Esophagus muscularis mucosa (tissue), 4 donors: ENCODE data around the gene KCNQ1. TPM values are rescaled to one million over a fixed set of nuclear protein-coding genes. Genes with fewer than 3 reads are reported as not detected.

Source experiments
- DNase-seq: peaks from one replicate; pipeline ENCODE4 v3.0.0-alpha.2; 2017; ENCODE audit errors: extremely low spot score
- H3K27ac ChIP-seq, 4 donors: fragments of 200-600 bp; sonication (generic); replicated peaks in 1 of 4; 1 replicate in 3 of 4; 2 replicates in 1 of 4; pipeline ENCODE4 v1.5.1; 2016 to 2019; ENCODE audit warnings: mild to moderate bottlenecking in 1 of 4
- H3K27me3 ChIP-seq, 4 donors: fragments of 200-600 bp; sonication (generic); one replicate each; pipeline versions ENCODE4 v1.5.1 to v1.6.0; 2016 to 2019
- H3K36me3 ChIP-seq, 4 donors: fragments of 200-600 bp; sonication (generic); one replicate each; pipeline ENCODE4 v1.5.1; 2016 to 2019
- H3K4me1 ChIP-seq, 4 donors: fragments of 200-600 bp; sonication (generic); one replicate each; pipeline ENCODE4 v1.5.1; 2016 to 2019
- H3K4me3 ChIP-seq, 4 donors: fragments of 200-600 bp; sonication (generic); 1 replicate in 2 of 4; 2 replicates in 2 of 4; pipeline ENCODE4 v1.5.1; 2016 to 2019; ENCODE audit warnings: mild to moderate bottlenecking in 4 of 4, moderate library complexity in 1 of 4
- H3K9me3 ChIP-seq, 4 donors: fragments of 200-600 bp; sonication (generic); 1 replicate in 3 of 4; 2 replicates in 1 of 4; pipeline ENCODE4 v1.5.1; 2016 to 2019
- CTCF ChIP-seq, 3 experiments: fragments of 200-600 bp in 2 of 3; fragments of 450-650 bp in 1 of 3; sonication (generic) in 2 of 3; IDR thresholded peaks; one replicate each; pipeline ENCODE4 v1.5.1; 2017 to 2019; ENCODE audit warnings: antibody characterized with exemption in 3 of 3, mild to moderate bottlenecking in 2 of 3, moderate library complexity in 1 of 3
- EP300 ChIP-seq: sonication (generic); formaldehyde crosslinking; IDR thresholded peaks from one replicate; pipeline ENCODE4 v1.6.1; 2017; ENCODE audit warnings: antibody characterized with exemption
- POLR2A ChIP-seq: fragments of 450-650 bp; IDR thresholded peaks from one replicate; pipeline ENCODE4 v1.6.1; 2017; ENCODE audit warnings: antibody characterized with exemption, moderate library complexity, mild to moderate bottlenecking, low read depth
- POLR2AphosphoS5 ChIP-seq, 2 donors: sonication (generic); formaldehyde crosslinking; IDR thresholded peaks; one replicate each; pipeline ENCODE4 v1.6.1; 2017; ENCODE audit warnings: antibody characterized with exemption in 2 of 2
- WGBS: methylation state at CpG from one replicate; pipeline ENCODE4 v1.1.5; 2018; 5-methylcytosine and 5-hydroxymethylcytosine counted together
- intact Hi-C: fragments of 100-400 bp; cut with DNase I; formaldehyde crosslinking; loops from one replicate; pipeline ENCODE4 v1.15.1; 2023
- total RNA-seq, 4 donors: library from RNA; depleted of rRNA; stranded (reverse); fragments of >200 nt; gene quantifications; one replicate each; pipeline versions ENCODE4 v1.1.0 to v1.2.1, GENCODE V29; 2016

KCNQ1 gene
- total RNA-seq, 4 donors from 2014 or later: 2.1 to 5.9 (median 4.3) TPM

- no peak for DNase-seq
- intact Hi-C loops: no loop called here
- no peak for TF ChIP-seq POLR2AphosphoS5 (IDR thresholded peaks at IDR 0.05)
- TF ChIP-seq CTCF (IDR thresholded peaks at IDR 0.05): no peak
- TF ChIP-seq EP300: no peak
- no peak for TF ChIP-seq POLR2A
- 93% methylated on average over 15 of the region's 20 CpGs for WGBS
- Histone ChIP-seq H3K4me3 (no peak overlapping the region), H3K27me3 (peaks cover 0 to 30% (median 0%) of the 10 kb centered on the region in 4 donors), H3K9me3 (no peaks in the 10 kb centered on the region), H3K27ac (no peak overlapping the region), H3K36me3 (no peaks in the 10 kb centered on the region), H3K4me1 (peaks cover 4 to 27% (median 7%) of the 10 kb centered on the region in 4 donors)
These were observed 71.6 kb downstream of the KCNQ1 start for GRCh38 chr11:2516276-2517015.

- Histone ChIP-seq H3K27ac (no peak overlapping the region), H3K27me3 (peaks cover 0 to 30% (median 0%) of the 10 kb centered on the region in 4 donors), H3K4me1 (peaks cover under 1 to 22% (median 1%) of the 10 kb centered on the region in 4 donors), H3K36me3 (no peaks in the 10 kb centered on the region), H3K9me3 (no peaks in the 10 kb centered on the region), H3K4me3 (no peak overlapping the region)
- no peak for DNase-seq
- WGBS: no CpG with 5 or more reads among the region's 13 CpGs
- no peak for TF ChIP-seq EP300
- TF ChIP-seq CTCF (IDR thresholded peaks at IDR 0.05): no peak
- TF ChIP-seq POLR2A: no peak
- TF ChIP-seq POLR2AphosphoS5 (IDR thresholded peaks at IDR 0.05): no peak
- intact Hi-C loops: no loop called here
These were observed 72.2 kb downstream of the KCNQ1 start for GRCh38 chr11:2517016-2517385.

DNA sequence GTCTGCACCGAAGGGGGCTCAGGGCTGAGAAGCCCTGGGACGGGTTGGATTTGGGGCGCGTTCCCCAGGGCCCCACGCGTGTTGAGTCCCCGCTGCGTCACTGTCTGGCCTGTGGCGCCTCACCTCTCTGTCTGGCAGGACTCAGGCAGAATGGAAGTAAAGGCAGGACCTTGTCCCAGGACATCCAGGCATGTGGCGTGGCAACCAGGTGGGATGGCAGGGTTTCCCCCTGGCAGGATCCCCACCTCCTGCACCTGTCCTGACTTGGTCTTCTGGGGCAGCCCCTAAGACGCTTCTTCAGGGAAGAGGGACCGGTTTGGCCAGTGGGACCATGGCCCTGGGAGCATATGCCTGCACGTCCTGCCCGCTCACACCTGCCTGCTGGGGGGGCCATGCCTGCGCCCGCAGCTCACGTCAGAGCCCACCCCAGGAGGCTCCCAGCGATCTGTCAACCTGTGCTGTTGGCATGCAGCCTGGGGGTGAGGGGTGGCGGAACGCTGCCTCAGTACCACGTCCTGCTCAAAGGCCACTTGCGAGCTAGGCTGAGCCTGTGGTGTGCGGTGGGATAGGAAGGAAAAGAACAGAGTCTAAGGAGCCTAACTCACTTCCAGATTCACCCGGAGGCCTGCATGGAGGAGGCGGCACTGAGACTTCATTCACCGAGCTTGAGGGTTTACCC is 72.7 kb downstream of the KCNQ1 start:
- Histone ChIP-seq H3K27me3 (peaks cover 0 to 30% (median 0%) of the 10 kb centered on the region in 4 donors), H3K27ac (no peak overlapping the region), H3K4me3 (no peak overlapping the region), H3K9me3 (no peaks in the 10 kb centered on the region), H3K36me3 (no peaks in the 10 kb centered on the region), H3K4me1 (peaks cover 0 to 17% (median 0%) of the 10 kb centered on the region in 4 donors)
- no peak for TF ChIP-seq POLR2AphosphoS5 (IDR thresholded peaks at IDR 0.05)
- TF ChIP-seq POLR2A: no peak
- TF ChIP-seq EP300: no peak
- TF ChIP-seq CTCF (IDR thresholded peaks at IDR 0.05): no peak
- WGBS: 80% methylated on average over 19 of the region's 26 CpGs
- intact Hi-C loops: no loop called here
- peak; percentile 77 for DNase-seq

DNA sequence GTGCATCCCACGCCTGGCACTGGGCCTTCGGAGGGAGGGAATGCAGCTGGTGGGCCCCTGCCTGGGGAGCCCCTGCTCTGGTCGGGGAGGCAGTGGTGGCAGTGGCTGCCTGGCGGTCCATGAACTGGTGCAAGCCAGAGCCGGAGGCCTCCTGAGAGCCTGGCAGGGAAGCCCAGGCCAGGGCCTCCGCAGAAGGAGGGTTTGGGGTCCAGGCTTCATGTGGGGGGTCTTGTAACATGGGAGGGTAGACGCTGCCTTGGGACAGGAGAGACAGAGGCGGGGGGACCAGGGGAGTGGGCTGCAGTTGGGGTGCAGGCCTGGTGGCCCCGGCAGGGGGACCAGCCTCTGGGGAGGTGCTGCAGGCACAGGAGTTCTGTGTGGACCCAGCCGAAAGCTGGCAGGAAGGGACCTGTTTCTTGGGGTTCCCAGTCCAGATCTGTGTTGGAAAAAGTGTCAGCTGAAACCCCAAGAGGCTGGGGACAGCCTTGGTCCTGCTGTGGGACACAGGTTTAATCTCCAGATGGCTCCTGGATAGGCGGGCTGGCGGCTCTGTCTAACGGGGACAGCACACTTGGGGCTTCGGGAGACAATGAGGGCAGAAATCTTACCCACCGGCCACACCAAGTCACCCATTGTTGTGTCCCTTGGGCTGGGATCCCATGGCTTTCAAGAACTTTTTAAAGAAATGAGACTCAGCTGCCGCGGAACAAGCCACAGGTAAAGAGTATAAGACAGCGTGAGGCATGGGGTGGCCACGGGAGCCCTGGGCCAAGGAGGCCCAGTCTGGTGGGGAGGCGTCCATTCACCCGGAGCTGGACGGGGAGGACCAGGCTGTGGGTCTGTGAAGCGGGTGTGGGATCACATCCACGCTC is 73.5 kb downstream of the KCNQ1 start:
- Histone ChIP-seq H3K4me3 (no peak overlapping the region), H3K4me1 (peaks cover 0 to 12% (median 0%) of the 10 kb centered on the region in 4 donors), H3K27me3 (peaks cover 0 to 30% (median 0%) of the 10 kb centered on the region in 4 donors), H3K36me3 (no peaks in the 10 kb centered on the region), H3K9me3 (no peaks in the 10 kb centered on the region), H3K27ac (no peak overlapping the region)
- no peak for DNase-seq
- 93% methylated on average over 16 of the region's 24 CpGs for WGBS
- TF ChIP-seq CTCF (IDR thresholded peaks at IDR 0.05) (no peak), EP300 (no peak), POLR2AphosphoS5 (IDR thresholded peaks at IDR 0.05) (no peak)
- intact Hi-C loops: no loop called here
